Measurements from ENCODE around the gene DCDC1. TPM values are rescaled to one million over a fixed set of nuclear protein-coding genes. Genes with fewer than 3 reads are reported as not detected.

Gene DCDC1
- total RNA-seq, 4 donors from 2014 or later: 0.32 TPM; not detected in 3

- no peak overlapping the region for H3K27ac ChIP-seq
- WGBS, 2 donors (ENCODE audit: low coverage in 1 of 2): 32 to 36% methylated on average over 6 to 8 of the region's 8 CpGs
These were observed 450.0 kb downstream of the DCDC1 start for GRCh38 chr11:30919389-30920152.

DNA sequence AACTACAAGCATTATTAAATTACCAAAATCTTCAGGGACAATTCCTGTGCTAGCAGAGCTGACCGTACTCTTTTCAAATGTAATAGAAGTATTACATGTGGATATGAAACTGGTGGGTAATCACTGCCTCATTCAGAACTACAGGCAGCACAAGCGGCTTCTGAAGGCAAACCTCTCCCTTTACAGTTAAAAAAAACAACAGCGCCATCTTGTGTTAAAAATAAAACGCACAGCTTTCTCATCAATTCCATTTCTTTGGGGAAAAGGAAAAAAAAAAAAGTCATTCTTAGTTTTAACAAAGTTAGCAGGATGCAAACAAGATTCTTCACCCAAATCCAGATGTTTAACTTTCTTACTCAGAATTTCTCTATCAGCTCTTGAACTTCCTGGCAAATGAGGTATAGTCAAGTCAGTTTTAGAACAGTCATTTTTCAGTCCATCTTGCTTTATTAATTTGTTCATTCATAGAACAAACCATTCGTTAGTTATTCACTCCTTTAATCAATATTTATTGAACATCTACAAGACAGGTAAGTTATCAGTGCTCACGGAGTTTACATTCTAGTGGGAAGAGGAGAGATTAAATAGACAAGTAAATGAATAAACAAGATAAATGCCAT, 451.6 kb downstream of the DCDC1 start:
- 11 to 13% methylated on average over 6 of the region's 6 CpGs for WGBS, 2 donors (ENCODE audit: low coverage in 1 of 2)
- no peaks in the 10 kb centered on the region for H3K36me3 ChIP-seq
- H3K9me3 ChIP-seq: no peaks in the 10 kb centered on the region
- TF ChIP-seq POLR2A (IDR thresholded peaks at IDR 0.05) (no peak), CTCF (IDR thresholded peaks at IDR 0.05) (peak; percentile 50 to 71 (median 57))
- H3K27me3 ChIP-seq: no peaks in the 10 kb centered on the region
- in situ Hi-C loops (cut with MboI; ENCODE audit: low pct_ligation_motif_present in 1 of 4, low pct_unique_long_range_greater_than_20kb in 1 of 4, low sequenced_read_pairs in 3 of 4): loop anchor here in 3 of 4 donors (10.0 to 25.0 kb wide), 3 partner anchors 553 to 573 kb away; no protein-coding TSS in a partner anchor
- H3K4me1 ChIP-seq: no peaks in the 10 kb centered on the region
- no peak overlapping the region for H3K4me3 ChIP-seq
- intact Hi-C loops (cut with DNase I; ENCODE audit: low total_unique reads): no loop called here
- no peak overlapping the region for H3K27ac ChIP-seq
- DNase-seq: no peak

More at GRCh38 chr11:30919389-30920152, 450.0 kb downstream of the DCDC1 start:
- no peak for TF ChIP-seq CTCF (IDR thresholded peaks at IDR 0.05)
- no peak for TF ChIP-seq POLR2AphosphoS5 (IDR thresholded peaks at IDR 0.05)
- TF ChIP-seq EP300 (IDR thresholded peaks at IDR 0.05; ENCODE audit: low read depth): no peak
- TF ChIP-seq POLR2A (IDR thresholded peaks at IDR 0.05): no peak
- in situ Hi-C loops (cut with MboI; ENCODE audit: low pct_ligation_motif_present in 1 of 4, low pct_unique_long_range_greater_than_20kb in 1 of 4, low sequenced_read_pairs in 3 of 4): loop anchor here in 3 of 4 donors (10.0 to 25.0 kb wide), 3 partner anchors 555 to 575 kb away; no protein-coding TSS in a partner anchor
- no peaks in the 10 kb centered on the region for H3K4me1 ChIP-seq
- H3K9me3 ChIP-seq: no peaks in the 10 kb centered on the region
- H3K4me3 ChIP-seq: no peak overlapping the region
- H3K36me3 ChIP-seq: no peaks in the 10 kb centered on the region
- DNase-seq: no peak
- intact Hi-C loops (cut with DNase I; ENCODE audit: low total_unique reads): no loop called here
- H3K27me3 ChIP-seq: no peaks in the 10 kb centered on the region

DNA sequence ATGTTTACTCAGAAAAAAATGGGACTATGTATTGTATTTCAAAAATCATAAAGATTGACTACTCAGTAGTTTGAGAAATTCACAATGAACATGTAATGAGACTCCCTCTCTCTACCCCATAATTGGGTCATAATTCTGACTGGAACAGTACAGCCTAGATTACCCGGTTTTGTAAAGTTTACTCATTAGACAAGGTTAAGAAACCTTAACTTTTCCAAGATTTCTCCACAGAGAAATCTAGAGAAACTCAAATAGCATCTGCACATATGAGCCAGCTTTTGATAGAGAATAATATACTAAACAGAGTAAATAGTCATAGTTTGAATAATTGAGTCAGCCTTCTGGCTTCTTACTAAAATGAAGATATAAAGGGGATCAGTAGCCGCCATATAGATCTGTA, 452.3 kb downstream of the DCDC1 start:
- no peaks in the 10 kb centered on the region for H3K4me1 ChIP-seq
- TF ChIP-seq POLR2A (IDR thresholded peaks at IDR 0.05): no peak
- no peak for TF ChIP-seq CTCF (IDR thresholded peaks at IDR 0.05)
- TF ChIP-seq EP300 (IDR thresholded peaks at IDR 0.05; ENCODE audit: low read depth): no peak
- TF ChIP-seq POLR2AphosphoS5 (IDR thresholded peaks at IDR 0.05): no peak
- intact Hi-C loops (cut with DNase I; ENCODE audit: low total_unique reads): no loop called here
- in situ Hi-C loops (cut with MboI; ENCODE audit: low pct_ligation_motif_present in 1 of 4, low pct_unique_long_range_greater_than_20kb in 1 of 4, low sequenced_read_pairs in 3 of 4): loop anchor here in 3 of 4 donors (10.0 to 25.0 kb wide), 3 partner anchors 552 to 572 kb away; no protein-coding TSS in a partner anchor
- no peaks in the 10 kb centered on the region for H3K36me3 ChIP-seq
- 71 to 83% methylated on average over 2 of the region's 2 CpGs for WGBS, 2 donors (ENCODE audit: low coverage in 1 of 2)
- no peak overlapping the region for H3K4me3 ChIP-seq
- no peaks in the 10 kb centered on the region for H3K27me3 ChIP-seq
- no peak for DNase-seq
- H3K9me3 ChIP-seq: no peaks in the 10 kb centered on the region
- no peak overlapping the region for H3K27ac ChIP-seq

GRCh38 chr11:30916764-30917163, 452.8 kb downstream of the DCDC1 start:
- WGBS, 2 donors (ENCODE audit: low coverage in 1 of 2): 76 to 80% methylated on average over 4 of the region's 4 CpGs
- H3K4me3 ChIP-seq: no peak overlapping the region
- intact Hi-C loops (cut with DNase I; ENCODE audit: low total_unique reads): no loop called here
- no peaks in the 10 kb centered on the region for H3K4me1 ChIP-seq
- H3K27ac ChIP-seq: no peak overlapping the region
- H3K36me3 ChIP-seq: no peaks in the 10 kb centered on the region
- in situ Hi-C loops (cut with MboI; ENCODE audit: low pct_ligation_motif_present in 1 of 4, low pct_unique_long_range_greater_than_20kb in 1 of 4, low sequenced_read_pairs in 3 of 4): loop anchor here in 3 of 4 donors (10.0 to 25.0 kb wide), 3 partner anchors 552 to 572 kb away; no protein-coding TSS in a partner anchor
- H3K27me3 ChIP-seq: no peaks in the 10 kb centered on the region
- no peaks in the 10 kb centered on the region for H3K9me3 ChIP-seq
- no peak for TF ChIP-seq EP300 (IDR thresholded peaks at IDR 0.05; ENCODE audit: low read depth)
- TF ChIP-seq POLR2A (IDR thresholded peaks at IDR 0.05): no peak
- no peak for TF ChIP-seq POLR2AphosphoS5 (IDR thresholded peaks at IDR 0.05)
- no peak for TF ChIP-seq CTCF (IDR thresholded peaks at IDR 0.05)
- DNase-seq: no peak
